KOPT-K1 (cell line): ENCODE results near the gene MLIP.

ENCODE experiments used
- H3K27ac ChIP-seq: fragments of 200-600 bp; sonication (generic); 2 replicates; pipeline ENCODE4 v1.5.1; 2016; ENCODE audit warnings: antibody characterized with exemption, mild to moderate bottlenecking, low read depth, low read length; ENCODE audit not compliant: poor library complexity, severe bottlenecking
- H3K36me3 ChIP-seq: fragments of 200-600 bp; sonication (generic); 2 replicates; pipeline ENCODE4 v1.5.1; 2017; ENCODE audit warnings: antibody characterized with exemption, mild to moderate bottlenecking, low read length, moderate library complexity; ENCODE audit not compliant: insufficient read depth
- H3K9me3 ChIP-seq: fragments of 200-600 bp; sonication (generic); 2 replicates; pipeline ENCODE4 v1.5.1; 2017; ENCODE audit warnings: antibody characterized with exemption, low read length, mild to moderate bottlenecking; ENCODE audit not compliant: insufficient read depth, poor library complexity, severe bottlenecking

MLIP gene

DNA sequence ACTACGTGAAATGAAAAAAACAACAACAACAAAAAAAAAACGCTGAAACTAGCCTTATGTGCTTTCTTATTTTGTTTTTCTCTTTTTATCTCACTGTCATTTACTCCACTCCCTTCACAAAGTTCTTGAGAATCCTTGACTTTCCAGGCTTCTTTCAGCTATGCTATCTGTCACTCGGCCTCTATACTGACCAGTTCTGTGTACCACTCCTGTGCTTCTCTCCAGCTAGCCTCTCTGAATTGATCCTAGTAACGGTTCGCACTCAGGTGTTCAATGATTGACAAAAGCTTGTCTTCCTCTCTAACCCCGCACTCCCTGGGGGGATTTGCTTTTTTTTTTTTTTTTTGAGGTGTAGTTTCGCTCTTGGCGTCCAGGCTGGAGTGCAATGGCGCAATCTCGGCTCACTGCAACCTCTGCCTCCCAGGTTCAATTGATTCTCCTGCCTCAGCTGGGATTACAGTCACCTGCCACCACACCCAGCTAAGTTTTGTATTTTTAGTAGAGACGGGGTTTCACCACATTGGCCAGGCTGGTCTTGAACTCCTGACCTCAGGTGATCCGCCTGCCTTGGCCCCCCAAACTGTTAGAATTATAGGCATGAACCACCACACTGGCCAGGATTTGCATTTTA, 31.8 kb downstream of the MLIP start:
- Histone ChIP-seq H3K27ac (no peak overlapping the region), H3K36me3 (no peaks in the 10 kb centered on the region), H3K9me3 (no peaks in the 10 kb centered on the region)

DNA sequence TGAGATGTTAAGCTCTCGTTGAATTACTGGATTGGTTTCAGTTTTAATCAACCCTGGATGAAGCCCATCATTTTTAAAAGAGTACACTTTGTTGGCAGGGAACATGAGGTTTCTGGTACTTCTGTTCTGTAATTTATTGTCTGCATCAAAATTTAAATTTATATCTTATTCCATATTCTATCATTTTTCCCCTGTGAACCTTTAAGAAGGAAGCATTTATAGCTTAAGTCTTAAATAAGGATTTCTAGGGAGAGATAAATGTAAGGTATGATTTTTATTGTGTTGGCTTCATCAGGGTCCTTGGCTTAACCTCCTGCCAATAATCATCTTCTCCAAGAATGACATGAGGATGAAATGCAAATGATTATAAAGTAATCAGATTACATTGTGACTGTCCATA, 40.6 kb downstream of the MLIP start:
- no peaks in the 10 kb centered on the region for H3K9me3 ChIP-seq
- no peaks in the 10 kb centered on the region for H3K36me3 ChIP-seq
- H3K27ac ChIP-seq, result no peak overlapping the region

DNA sequence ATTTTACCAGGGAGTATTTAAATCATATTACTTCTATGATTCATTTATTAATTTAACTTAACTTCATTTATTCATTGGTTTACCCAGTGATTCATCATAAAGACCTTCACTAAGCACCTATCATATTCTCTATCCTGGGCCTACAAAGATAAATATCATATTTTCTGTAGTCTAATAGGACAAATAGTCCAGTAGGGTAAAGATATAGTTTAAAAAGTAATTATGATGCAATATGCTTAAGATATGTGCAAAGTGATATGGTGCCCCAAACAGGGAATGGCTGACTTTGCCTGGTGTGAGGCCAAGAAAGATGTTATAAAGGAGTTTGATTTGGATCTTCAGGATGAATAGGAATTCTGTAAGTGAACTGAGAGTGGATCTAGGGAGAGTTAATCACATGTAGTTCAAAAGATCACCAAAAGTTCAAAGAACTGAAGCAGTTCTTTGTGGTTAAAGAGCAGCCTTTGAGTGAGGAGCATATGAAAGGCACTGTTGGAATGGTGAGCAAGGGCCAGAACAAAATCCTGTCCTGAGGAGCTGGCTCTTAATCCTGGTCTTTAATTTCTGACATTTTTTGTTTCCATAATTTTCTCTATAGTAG, 45.5 kb downstream of the MLIP start:
- no peak overlapping the region for H3K27ac ChIP-seq
- H3K9me3 ChIP-seq, result no peaks in the 10 kb centered on the region
- H3K36me3 ChIP-seq, result no peaks in the 10 kb centered on the region

DNA sequence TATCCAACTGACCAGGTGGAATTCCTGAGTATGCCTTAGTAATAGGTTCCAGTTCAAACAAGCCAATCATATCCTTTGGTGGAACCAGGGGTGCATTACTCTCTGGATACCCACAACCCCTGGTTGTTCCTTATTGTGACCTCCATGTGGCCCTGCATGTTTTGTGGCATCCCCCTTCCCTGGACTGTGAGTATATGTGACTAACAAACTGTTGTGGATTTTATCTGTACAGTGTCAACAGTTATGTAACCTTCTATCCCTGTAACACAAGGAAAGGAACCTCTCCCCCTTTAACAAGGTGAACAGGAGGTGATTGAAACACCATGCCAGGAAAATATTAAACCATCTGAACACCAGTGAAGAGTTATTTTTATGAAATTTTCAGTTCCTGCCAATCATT, 46.2 kb downstream of the MLIP start:
- Histone ChIP-seq H3K27ac (no peak overlapping the region), H3K9me3 (no peaks in the 10 kb centered on the region), H3K36me3 (no peaks in the 10 kb centered on the region)

DNA sequence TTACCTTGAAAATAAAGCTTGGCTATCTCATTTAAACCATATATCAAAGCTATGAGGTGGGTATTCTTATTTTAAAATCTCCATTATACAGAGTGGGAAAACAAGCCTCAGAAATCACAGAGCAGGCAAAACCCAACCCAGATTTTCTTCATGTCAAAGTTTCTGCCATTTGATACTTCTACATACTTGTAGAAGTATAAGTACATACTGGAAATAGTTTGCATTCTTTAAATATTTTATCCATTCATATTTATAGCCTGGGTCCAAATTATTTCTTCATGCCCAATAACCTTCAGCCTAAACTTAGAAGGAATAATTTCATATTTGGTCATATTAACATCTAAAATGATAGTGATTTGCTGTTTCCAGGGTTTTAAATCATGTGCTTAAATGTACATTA, 61.8 kb downstream of the MLIP start:
- H3K9me3 ChIP-seq, result no peaks in the 10 kb centered on the region
- no peaks in the 10 kb centered on the region for H3K36me3 ChIP-seq
- no peak overlapping the region for H3K27ac ChIP-seq

DNA sequence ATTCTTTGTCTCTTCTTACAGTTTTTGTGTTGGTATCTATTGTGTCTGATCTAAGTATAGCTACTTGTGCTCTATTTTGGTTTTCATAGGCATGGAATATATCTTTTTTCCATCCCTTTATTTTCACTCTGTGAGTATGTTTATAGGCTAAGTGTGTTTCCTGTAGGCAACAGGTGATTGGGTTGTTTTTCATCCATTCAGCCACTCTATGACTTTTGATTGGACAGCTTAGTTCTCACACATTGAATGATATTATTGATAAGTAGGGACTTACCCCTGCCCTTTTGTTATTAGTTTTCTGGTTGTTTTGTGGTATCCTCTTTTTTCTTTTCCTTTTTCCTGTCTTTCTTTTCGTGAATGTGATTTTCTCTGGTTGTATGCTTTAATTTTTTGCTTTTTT, 67.9 kb downstream of the MLIP start:
- Histone ChIP-seq H3K9me3 (no peaks in the 10 kb centered on the region), H3K36me3 (no peaks in the 10 kb centered on the region), H3K27ac (no peak overlapping the region)

DNA sequence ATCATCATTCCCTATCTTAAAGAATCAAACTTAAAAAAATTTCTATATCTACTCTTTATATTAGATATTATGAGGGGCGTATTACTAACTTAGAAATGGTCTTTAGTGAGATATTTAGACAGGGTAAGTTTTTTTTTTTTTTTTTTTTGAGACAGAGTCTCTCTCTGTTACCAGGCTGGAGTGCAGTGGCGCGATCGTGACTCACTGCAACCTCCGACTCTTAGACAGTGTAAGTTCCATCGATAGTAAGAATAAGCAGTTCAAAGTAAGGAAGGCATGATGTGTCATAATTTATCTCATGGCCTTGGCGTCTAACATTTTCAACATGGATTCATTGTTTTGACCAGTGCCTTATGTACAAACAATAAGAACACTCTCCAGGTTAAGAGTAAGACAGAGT, 72.4 kb downstream of the MLIP start:
- Histone ChIP-seq H3K36me3 (no peaks in the 10 kb centered on the region), H3K27ac (no peak overlapping the region), H3K9me3 (no peaks in the 10 kb centered on the region)

DNA sequence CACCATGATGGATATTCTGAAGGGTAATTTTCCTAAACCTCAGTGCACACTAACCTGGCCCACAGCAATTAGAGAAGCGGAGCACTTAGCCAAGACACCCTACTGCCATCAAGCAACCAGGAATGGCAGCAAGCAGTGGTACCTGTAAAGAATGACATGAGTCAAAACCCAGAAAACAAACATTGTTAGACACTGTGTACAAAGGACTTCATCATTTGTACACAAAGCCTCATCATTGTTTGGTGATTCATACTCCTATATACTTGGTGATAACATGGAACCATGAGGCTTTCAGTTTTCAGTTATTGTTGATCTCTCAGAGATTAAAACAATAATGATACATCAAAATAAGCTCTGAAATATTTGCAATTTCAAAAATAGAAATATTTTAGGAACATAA, 74.6 kb downstream of the MLIP start:
- H3K9me3 ChIP-seq, result no peaks in the 10 kb centered on the region
- H3K36me3 ChIP-seq, result no peaks in the 10 kb centered on the region
- H3K27ac ChIP-seq, result no peak overlapping the region

DNA sequence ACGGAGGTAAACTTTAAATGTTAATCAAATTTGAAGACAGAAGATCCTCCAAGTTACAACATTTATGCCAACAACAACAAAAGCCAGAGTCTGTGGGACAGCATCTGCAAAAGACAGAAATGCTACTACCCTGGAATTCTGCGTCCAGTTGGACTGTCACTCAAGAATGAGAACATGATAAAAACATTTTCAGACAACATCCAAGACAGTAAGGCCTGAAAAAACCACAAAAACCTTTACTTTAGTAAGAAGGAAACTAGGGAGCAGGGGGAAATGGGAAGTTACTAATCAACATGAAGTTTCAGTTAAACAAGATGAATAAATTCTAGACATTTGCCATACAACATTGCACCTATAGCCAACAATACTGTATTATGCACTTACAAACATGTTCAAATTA, 77.6 kb downstream of the MLIP start:
- Histone ChIP-seq H3K9me3 (no peaks in the 10 kb centered on the region), H3K36me3 (no peaks in the 10 kb centered on the region), H3K27ac (no peak overlapping the region)

DNA sequence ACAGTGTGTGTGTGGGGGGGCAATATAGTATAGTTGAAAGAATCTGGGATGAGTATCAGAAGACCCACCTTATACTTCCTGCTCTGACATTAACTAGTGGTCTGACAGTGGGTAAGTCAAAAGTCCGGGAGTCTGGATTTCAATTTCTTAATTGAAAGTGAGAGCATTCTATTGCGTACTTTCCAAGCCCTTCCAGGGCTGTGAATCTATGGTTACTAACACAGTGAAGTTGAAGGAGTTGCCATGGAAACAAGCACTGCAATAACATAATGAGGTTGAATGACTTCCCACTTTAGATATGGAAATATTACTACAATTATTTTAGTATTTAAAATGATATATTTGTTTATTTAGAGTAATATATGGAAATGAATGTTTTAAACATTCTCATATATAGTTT, 80.2 kb downstream of the MLIP start:
- Histone ChIP-seq H3K27ac (no peak overlapping the region), H3K9me3 (no peaks in the 10 kb centered on the region), H3K36me3 (no peaks in the 10 kb centered on the region)

DNA sequence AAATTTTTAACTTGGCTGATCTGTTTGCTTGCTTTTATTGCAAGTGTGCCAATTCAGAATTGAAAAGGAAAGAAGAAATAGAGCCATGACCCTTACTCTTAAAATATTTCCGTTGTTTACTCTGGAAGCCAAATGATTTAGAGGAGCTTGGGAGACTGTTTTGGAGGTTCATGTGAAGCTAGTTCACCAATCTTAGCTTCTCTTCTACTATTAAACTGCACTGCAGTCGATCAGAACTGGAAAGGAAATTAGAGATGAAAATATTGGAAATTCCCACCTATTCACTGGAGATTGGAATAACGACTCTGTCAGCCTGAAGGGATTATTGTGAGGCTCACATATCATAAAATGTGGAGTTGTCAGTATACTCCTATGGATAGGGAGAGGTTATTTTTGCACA, 81.8 kb downstream of the MLIP start:
- Histone ChIP-seq H3K9me3 (no peaks in the 10 kb centered on the region), H3K36me3 (no peaks in the 10 kb centered on the region), H3K27ac (no peak overlapping the region)

DNA sequence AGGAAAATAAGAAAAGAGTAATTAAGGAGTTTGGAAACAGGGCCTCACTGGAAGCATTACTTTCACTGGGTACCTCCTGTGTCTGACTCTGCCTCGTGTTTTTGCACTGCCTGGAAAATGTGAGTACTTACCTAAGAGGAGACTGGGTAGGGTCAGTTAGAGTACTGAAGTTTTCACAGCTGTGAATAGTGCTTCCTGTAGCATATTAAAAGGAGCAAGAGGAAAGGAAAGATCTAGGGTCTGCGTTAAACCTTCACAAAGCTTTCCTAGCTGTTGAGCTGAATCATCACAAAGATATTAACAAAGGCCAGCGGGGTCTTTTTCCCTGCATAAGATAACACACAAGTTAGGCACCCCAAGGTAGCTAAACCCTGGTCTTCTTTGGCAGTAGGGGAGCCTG, 82.3 kb downstream of the MLIP start:
- H3K9me3 ChIP-seq, result no peaks in the 10 kb centered on the region
- H3K27ac ChIP-seq, result no peak overlapping the region
- no peaks in the 10 kb centered on the region for H3K36me3 ChIP-seq

DNA sequence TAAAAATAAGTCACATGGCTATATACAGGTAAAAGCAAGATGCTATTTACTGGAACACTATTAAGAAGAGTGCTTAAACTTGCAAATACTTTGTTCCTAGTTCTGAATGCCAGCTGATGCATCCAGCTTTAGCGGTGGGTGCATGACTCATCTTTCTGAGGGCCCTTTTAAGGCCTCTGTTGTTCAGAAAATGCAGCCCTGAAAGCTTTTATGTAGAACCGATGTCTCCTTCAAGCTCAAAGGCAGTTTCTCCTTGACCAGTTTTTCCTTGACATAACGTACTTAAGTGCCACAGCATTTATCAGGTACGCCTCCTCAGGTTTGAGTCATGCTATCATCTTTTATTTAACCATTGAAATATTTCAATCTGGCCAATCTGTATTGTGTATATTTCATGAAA, 82.8 kb downstream of the MLIP start:
- Histone ChIP-seq H3K36me3 (no peaks in the 10 kb centered on the region), H3K9me3 (no peaks in the 10 kb centered on the region), H3K27ac (no peak overlapping the region)

DNA sequence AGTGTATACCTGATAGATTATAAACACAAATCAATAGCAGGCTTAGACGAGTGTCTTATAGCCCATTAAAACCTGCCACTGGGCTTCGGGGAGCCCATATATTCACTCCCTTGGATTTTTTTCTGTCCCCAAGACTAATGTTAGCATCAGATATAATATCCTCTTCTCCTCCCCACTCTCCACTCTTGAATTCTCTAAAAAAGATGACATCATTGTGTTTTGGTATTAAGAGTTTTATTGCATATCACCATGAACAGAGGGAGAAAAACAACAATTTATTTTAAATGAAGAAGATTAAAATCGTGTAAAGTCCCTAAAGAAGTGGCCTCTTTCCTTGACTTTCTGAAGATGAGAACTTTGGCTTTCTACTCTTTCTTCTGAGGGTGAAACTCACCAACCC, 84.4 kb downstream of the MLIP start:
- Histone ChIP-seq H3K27ac (no peak overlapping the region), H3K36me3 (no peaks in the 10 kb centered on the region), H3K9me3 (no peaks in the 10 kb centered on the region)

DNA sequence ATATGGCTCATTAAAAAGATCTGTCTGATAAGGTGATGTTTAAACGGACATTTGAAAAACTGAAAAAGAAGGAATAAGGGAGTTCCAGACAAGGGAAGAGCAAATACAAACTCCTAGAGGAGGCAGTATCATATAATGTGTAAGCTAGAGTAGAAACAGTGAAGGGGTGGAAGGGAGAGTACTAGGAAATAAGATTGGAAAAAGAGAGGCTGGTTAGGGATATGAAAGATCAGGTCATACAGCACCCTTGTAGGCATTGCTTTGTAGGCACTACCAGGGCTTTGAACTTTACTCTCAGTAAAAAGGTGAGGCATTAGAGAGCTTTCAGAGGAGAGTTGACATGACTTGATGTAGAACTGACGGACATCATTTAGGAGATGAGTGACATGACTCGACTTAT, 85.7 kb downstream of the MLIP start:
- no peaks in the 10 kb centered on the region for H3K9me3 ChIP-seq
- no peak overlapping the region for H3K27ac ChIP-seq
- H3K36me3 ChIP-seq, result no peaks in the 10 kb centered on the region

DNA sequence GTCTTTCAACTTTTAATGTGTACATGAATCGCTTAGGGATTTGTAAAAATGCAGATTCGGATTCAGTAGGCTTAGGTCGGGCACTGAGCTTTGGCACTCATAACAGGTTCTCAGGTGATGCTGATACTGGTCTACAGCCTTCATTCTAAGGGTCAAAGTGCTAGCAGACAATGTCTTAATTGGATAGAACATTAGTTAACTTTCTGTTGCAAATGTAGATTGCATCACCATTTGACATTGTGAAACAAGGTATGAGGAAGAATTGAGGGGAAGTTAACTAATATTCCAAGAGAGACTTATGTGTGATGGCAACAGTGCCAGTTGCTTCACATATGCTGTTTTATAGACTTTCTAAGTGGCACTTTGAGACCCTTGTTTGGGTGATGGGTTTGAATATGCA, 86.9 kb downstream of the MLIP start:
- Histone ChIP-seq H3K9me3 (no peaks in the 10 kb centered on the region), H3K36me3 (no peaks in the 10 kb centered on the region), H3K27ac (no peak overlapping the region)
